ENCODE data around the gene KCNH6. TPM values are rescaled to one million over a fixed set of nuclear protein-coding genes. Genes with fewer than 3 reads are reported as not detected.

The KCNH6 gene
- total RNA-seq, 6 experiments from 2014 or later: not detected

GRCh38 chr17:63490329-63490728 lies 32.8 kb upstream of the KCNH6 start:
- TF ChIP-seq CTCF (IDR thresholded peaks at IDR 0.05): no peak
- H3K9me3 Mint-ChIP-seq: no peaks in the 10 kb centered on the region
- H3K27ac Mint-ChIP-seq: no peak overlapping the region
- H3K36me3 Mint-ChIP-seq (ENCODE audit: low read depth): no peaks in the 10 kb centered on the region
- DNase-seq: no peak
- no peak overlapping the region for H3K4me3 Mint-ChIP-seq
- peaks cover 34% of the 10 kb centered on the region for H3K27me3 Mint-ChIP-seq (ENCODE audit: insufficient read depth)
- H3K4me1 Mint-ChIP-seq (ENCODE audit: low read depth): peaks cover 7% of the 10 kb centered on the region

GRCh38 chr17:63490858-63491400 lies 32.2 kb upstream of the KCNH6 start:
- DNase-seq: no peak
- peaks cover 7% of the 10 kb centered on the region for H3K4me1 Mint-ChIP-seq (ENCODE audit: low read depth)
- no peaks in the 10 kb centered on the region for H3K36me3 Mint-ChIP-seq (ENCODE audit: low read depth)
- no peak overlapping the region for H3K27ac Mint-ChIP-seq
- no peak for TF ChIP-seq CTCF (IDR thresholded peaks at IDR 0.05)
- peaks cover 34% of the 10 kb centered on the region for H3K27me3 Mint-ChIP-seq (ENCODE audit: insufficient read depth)
- H3K9me3 Mint-ChIP-seq: no peaks in the 10 kb centered on the region
- no peak overlapping the region for H3K4me3 Mint-ChIP-seq

- no peak for TF ChIP-seq CTCF (IDR thresholded peaks at IDR 0.05)
These were observed 31.7 kb upstream of the KCNH6 start for GRCh38 chr17:63491413-63491812.

GRCh38 chr17:63491977-63492618 lies 31.1 kb upstream of the KCNH6 start:
- Mint-ChIP-seq H3K9me3 (no peaks in the 10 kb centered on the region), H3K27me3 (ENCODE audit: insufficient read depth) (peaks cover 34% of the 10 kb centered on the region), H3K36me3 (ENCODE audit: low read depth) (no peaks in the 10 kb centered on the region), H3K4me3 (no peak overlapping the region), H3K4me1 (ENCODE audit: low read depth) (peaks cover 7% of the 10 kb centered on the region), H3K27ac (no peak overlapping the region)
- TF ChIP-seq CTCF (IDR thresholded peaks at IDR 0.05): no peak
- no peak for DNase-seq

More at GRCh38 chr17:63491413-63491812, 31.7 kb upstream of the KCNH6 start:
- Mint-ChIP-seq H3K4me3 (no peak overlapping the region), H3K36me3 (ENCODE audit: low read depth) (no peaks in the 10 kb centered on the region), H3K27me3 (ENCODE audit: insufficient read depth) (peaks cover 34% of the 10 kb centered on the region), H3K9me3 (no peaks in the 10 kb centered on the region), H3K4me1 (ENCODE audit: low read depth) (peaks cover 7% of the 10 kb centered on the region), H3K27ac (no peak overlapping the region)
- no peak for DNase-seq

- H3K27me3 Mint-ChIP-seq (ENCODE audit: insufficient read depth): peaks cover 29% of the 10 kb centered on the region
- no peaks in the 10 kb centered on the region for H3K36me3 Mint-ChIP-seq (ENCODE audit: low read depth)
- TF ChIP-seq CTCF (IDR thresholded peaks at IDR 0.05): no peak
- H3K9me3 Mint-ChIP-seq: no peaks in the 10 kb centered on the region
- peaks cover 8% of the 10 kb centered on the region for H3K4me1 Mint-ChIP-seq (ENCODE audit: low read depth)
- DNase-seq: no peak
- H3K4me3 Mint-ChIP-seq: no peak overlapping the region
- no peak overlapping the region for H3K27ac Mint-ChIP-seq
These were observed 30.2 kb upstream of the KCNH6 start for GRCh38 chr17:63492940-63493339.
